Suprapubic skin (tissue), 3 donors: ENCODE data around the gene ACER3.

Experiments
- CTCF ChIP-seq, 2 donors: fragments of 200-600 bp in 1 of 2; fragments of 450-650 bp in 1 of 2; sonication (generic) in 1 of 2; IDR thresholded peaks; one replicate each; pipeline ENCODE4 v1.5.1; 2016 to 2019; ENCODE audit warnings: antibody characterized with exemption in 2 of 2, mild to moderate bottlenecking in 1 of 2, moderate library complexity in 1 of 2
- EP300 ChIP-seq: sonication (generic); formaldehyde crosslinking; IDR thresholded peaks from one replicate; pipeline ENCODE4 v1.6.1; 2017; ENCODE audit warnings: antibody characterized with exemption

GRCh38 chr11:76811259-76811658, 49.5 kb upstream of the ACER3 start:
- no peak for TF ChIP-seq CTCF (IDR thresholded peaks at IDR 0.05)
- no peak for TF ChIP-seq EP300
